ENCODE results near the gene C1orf146.
"Not testable (repeated sequence)": the region's sequence is repeated elsewhere in the genome, so short reads cannot be mapped to it uniquely, and the experiment has no call there.

Gene C1orf146

GRCh38 chr1:92274939-92275338 lies 57.2 kb downstream of the C1orf146 start:
- peak; percentile 26 for DNase-seq (ENCODE audit: low read depth, low spot score)

GRCh38 chr1:92276082-92276481 lies 58.4 kb downstream of the C1orf146 start:
- DNase-seq (ENCODE audit: low read depth, low spot score), result no peak

- DNase-seq (ENCODE audit: low read depth, low spot score), result no peak
Observed at GRCh38 chr1:92277105-92277723, 59.5 kb downstream of the C1orf146 start.

- DNase-seq (ENCODE audit: low read depth, low spot score), result not testable (repeated sequence)
Observed at GRCh38 chr1:92279781-92280180, 62.1 kb downstream of the C1orf146 start.

GRCh38 chr1:92281411-92281810 lies 63.7 kb downstream of the C1orf146 start:
- DNase-seq (ENCODE audit: low read depth, low spot score), result not testable (repeated sequence)

GRCh38 chr1:92291372-92291999 lies 73.8 kb downstream of the C1orf146 start:
- DNase-seq (ENCODE audit: low read depth, low spot score), result peak; percentile 67

Data from astrocyte of the hippocampus (primary cell).